Neural cell (in vitro differentiated cells): Measurements from ENCODE around the gene ADARB2.

ENCODE experiments used
- CTCF ChIP-seq: fragments of 450-650 bp; IDR thresholded peaks from 2 replicates; pipeline ENCODE4 v1.5.1; 2014; ENCODE audit warnings: antibody characterized with exemption, mild to moderate bottlenecking, moderate library complexity; ENCODE audit not compliant: poor library complexity, severe bottlenecking
- EP300 ChIP-seq: fragments of 450-650 bp; conservative IDR thresholded peaks from 2 replicates; pipeline ENCODE4 v1.6.1; 2014; ENCODE audit warnings: antibody characterized with exemption, mild to moderate bottlenecking, moderate library complexity; ENCODE audit not compliant: poor library complexity, severe bottlenecking
- EZH2 ChIP-seq: fragments of 200-600, 300-800 bp; shearing (Covaris generic), sonication (generic); IDR thresholded peaks from 2 replicates; pipeline ENCODE4 v1.6.1; 2014; ENCODE audit warnings: antibody characterized with exemption, low read length, borderline replicate concordance, mild to moderate bottlenecking; ENCODE audit not compliant: insufficient read depth, poor library complexity, severe bottlenecking
- MXI1 ChIP-seq: fragments of 450-650 bp; conservative IDR thresholded peaks from 2 replicates; pipeline ENCODE4 v1.6.1; 2014; ENCODE audit warnings: antibody characterized with exemption, mild to moderate bottlenecking; ENCODE audit not compliant: poor library complexity, severe bottlenecking
- POLR2AphosphoS5 ChIP-seq: IDR thresholded peaks from 2 replicates; pipeline ENCODE4 v1.6.1; 2012
- RAD21 ChIP-seq: fragments of 450-650 bp; conservative IDR thresholded peaks from 2 replicates; pipeline ENCODE4 v1.6.1; 2014; ENCODE audit warnings: antibody characterized with exemption, mild to moderate bottlenecking, moderate library complexity
- SMC3 ChIP-seq: fragments of 450-650 bp; conservative IDR thresholded peaks from 2 replicates; pipeline ENCODE4 v1.6.1; 2014; ENCODE audit warnings: antibody characterized with exemption, mild to moderate bottlenecking, moderate library complexity; ENCODE audit not compliant: poor library complexity
- TAF1 ChIP-seq: IDR thresholded peaks from 2 replicates; pipeline ENCODE4 v1.6.1; 2012; ENCODE audit warnings: low read depth

- TF ChIP-seq CTCF (peak; percentile 37), TAF1 (no peak), POLR2AphosphoS5 (no peak), EP300 (no peak), EZH2 (no peak), RAD21 (no peak), MXI1 (no peak), SMC3 (no peak)
Observed at GRCh38 chr10:1475771-1476454, 261.4 kb downstream of the ADARB2 start.
